Stimulated activated CD4-positive, alpha-beta T cell treated with anti-CD3 and anti-CD28 coated beads, Interleukin-12 subunit alpha, Interleukin-12 subunit beta, amount 100 ng/mL, for 4 hours (primary cell): ENCODE data around the gene NFIC.
"Not testable (repeated sequence)": the region's sequence is repeated elsewhere in the genome, so short reads cannot be mapped to it uniquely, and the experiment has no call there.

Experiments used
- DNase-seq: peaks from one replicate; pipeline ENCODE4 v3.0.0-alpha.2; 2020

Gene NFIC

DNA sequence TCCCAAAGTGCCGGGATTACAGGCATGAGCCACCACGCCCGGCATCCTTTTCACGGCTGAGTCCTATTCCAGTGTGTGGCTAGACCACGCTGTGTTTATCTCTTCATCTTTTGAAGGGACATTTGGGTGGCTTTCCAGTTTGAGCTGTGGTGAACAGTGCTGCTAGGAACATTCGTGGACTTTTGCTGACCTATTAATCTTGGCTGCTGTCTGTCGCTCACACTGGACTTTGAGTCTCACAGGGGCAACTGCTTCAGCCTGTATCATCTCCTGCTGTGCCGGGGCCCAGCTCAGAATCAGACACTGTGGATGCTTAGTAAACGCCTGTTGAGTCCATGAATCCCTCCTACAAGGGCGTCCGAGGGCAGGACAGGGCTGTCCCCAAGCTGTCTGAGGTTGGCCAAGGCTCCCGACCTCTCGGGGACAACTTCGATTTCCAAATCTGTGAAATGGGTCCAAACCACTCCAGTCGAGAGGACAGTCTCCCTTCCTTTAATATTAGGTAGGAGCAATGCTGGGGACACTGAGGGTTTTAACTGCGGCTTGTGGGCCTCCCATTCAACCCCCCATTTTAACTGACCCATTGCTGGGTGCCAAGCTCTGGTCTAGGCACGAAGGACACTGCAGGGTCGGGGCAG is 65.5 kb downstream of the NFIC start:
- DNase-seq, result no peak

DNA sequence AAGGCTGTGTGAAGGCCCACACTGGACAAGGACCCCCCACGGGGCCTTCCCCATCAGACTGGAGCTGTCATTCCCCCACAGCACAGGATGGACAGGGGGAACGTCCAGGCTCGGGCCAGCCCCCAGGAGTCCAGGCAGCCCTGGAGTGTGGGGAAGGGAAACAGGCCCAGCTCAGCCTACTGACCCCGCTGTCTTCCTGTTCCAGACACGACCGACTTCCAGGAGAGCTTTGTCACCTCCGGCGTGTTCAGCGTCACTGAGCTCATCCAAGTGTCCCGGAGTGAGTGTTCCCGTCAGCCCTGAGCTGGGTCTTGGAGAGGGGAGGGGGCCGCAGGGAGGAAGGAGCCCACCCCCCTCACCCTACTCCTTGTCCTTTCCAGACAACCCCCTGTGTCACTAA is 66.9 kb downstream of the NFIC start:
- DNase-seq, result no peak

DNA sequence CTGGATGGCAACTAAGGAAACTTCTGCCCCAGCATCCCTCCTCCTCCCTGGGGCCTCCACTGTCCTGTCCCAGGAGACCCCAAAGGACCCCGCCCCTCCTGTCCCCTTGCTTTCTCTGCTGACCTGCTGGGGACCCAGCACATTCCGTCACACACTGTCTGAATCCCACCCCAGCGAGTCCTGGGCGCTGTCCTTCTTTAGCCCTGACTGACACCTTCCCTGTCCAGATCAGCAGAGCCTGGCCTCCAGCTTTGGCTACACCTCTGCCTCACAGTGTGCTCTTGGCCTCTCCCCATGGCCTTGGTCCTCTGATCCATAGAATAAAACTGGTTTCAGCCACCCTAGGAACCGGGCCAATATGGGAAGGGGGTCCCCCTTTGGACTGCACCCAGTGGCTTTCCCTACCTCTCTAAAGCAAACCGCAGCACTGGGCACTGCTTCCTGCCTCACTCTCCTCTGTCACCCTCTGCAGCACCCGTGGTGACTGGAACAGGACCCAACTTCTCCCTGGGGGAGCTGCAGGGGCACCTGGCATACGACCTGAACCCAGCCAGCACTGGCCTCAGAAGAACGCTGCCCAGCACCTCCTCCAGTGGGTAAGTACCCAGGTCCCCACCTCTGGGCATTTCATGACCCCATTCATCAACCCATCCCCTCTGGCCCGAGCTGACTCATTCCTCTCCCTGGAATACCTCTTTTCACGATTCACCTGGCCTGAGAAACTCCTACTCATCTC is 67.6 kb downstream of the NFIC start:
- DNase-seq, result no peak

GRCh38 chr19:3434630-3435553 is 68.5 kb downstream of the NFIC start:
- peak; percentile 96 for DNase-seq

DNA sequence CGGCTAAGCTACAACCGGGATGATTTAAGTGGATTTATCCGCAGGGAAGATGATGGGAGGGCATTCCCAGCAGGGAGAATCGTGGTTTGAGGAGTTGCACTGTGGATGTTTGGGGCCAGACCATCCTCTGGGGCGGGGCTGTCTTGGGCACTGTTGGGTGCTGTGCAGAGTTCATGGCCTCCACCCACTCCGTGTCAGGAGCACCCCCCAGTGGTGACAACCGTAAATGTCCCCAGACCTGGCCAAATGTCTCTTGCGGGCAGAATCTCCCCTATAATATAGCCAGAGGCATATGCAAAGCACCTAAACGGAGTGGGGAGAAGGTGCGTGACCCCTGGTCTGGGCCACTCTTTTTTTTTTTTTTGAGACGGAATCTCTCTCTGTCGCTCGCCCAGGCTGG is 73.7 kb downstream of the NFIC start:
- DNase-seq, result peak; percentile 52

GRCh38 chr19:3441089-3441985 is 75.0 kb downstream of the NFIC start:
- no peak for DNase-seq

GRCh38 chr19:3441986-3442329 is 75.6 kb downstream of the NFIC start:
- DNase-seq, result no peak

- DNase-seq, result no peak
These were observed 76.2 kb downstream of the NFIC start for GRCh38 chr19:3442487-3443071.

DNA sequence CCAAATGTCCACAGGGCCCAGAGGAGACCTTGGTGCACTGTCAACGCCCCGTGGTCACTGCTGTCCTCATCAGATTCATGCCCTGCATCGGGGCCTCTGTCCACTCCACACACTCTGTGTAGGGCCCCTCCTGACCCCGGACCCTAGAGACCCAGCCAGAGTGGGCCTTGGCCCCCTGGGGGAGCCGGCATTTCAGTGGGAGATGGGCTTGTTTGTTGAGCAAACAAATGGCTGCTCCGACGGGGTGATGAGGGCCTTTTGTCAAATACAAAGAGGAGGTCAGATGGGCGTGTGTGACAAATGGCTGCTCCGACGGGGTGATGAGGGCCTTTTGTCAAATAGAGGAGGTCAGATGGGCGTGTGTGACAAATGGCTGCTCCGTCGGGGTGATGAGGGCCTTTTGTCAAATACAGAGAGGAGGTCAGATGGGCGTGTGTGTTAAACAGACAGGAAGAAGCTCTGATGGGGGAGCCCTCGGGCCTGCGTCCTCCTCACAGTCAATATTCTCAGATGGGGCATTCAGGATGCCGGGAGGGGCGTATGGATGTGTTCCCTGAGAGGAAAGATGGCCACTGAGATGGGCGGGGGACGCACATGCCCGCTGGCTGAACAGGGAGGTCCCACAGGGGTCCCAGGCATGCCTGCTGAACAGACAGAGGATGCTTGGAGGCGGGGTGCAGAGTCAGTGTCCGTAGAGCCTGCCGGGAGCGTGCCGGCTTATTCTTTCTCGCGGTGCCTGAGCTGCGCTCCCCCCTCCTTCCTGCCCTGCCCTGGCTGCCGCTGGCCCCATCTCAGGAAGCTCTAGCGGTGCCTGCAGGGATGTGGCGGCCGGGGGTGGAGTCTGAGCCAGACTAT is 77.7 kb downstream of the NFIC start:
- no peak for DNase-seq

DNA sequence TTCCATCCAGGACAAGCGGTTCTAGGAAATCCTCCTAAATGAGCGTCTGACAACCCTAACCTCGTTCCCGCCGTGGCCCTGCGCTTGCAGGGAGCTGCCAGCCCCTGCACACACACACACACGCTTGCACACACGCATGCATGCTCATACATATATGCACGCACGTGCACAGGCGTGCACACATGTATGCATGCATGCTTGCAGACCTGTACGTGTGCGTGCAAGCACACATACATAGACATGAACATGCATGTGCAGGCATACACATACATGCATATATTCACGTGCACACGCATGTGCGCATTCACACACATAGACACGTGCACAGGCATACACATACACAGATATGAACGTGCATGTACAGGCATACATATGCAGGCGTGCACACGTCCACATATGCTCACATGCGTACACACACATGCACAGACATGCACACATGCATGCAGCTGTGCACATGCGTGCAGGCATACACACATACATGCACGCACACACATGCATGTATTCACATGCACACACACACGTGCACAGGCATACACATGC is 78.4 kb downstream of the NFIC start:
- no peak for DNase-seq

GRCh38 chr19:3446657-3447056 is 80.3 kb downstream of the NFIC start:
- DNase-seq, result not testable (repeated sequence)

DNA sequence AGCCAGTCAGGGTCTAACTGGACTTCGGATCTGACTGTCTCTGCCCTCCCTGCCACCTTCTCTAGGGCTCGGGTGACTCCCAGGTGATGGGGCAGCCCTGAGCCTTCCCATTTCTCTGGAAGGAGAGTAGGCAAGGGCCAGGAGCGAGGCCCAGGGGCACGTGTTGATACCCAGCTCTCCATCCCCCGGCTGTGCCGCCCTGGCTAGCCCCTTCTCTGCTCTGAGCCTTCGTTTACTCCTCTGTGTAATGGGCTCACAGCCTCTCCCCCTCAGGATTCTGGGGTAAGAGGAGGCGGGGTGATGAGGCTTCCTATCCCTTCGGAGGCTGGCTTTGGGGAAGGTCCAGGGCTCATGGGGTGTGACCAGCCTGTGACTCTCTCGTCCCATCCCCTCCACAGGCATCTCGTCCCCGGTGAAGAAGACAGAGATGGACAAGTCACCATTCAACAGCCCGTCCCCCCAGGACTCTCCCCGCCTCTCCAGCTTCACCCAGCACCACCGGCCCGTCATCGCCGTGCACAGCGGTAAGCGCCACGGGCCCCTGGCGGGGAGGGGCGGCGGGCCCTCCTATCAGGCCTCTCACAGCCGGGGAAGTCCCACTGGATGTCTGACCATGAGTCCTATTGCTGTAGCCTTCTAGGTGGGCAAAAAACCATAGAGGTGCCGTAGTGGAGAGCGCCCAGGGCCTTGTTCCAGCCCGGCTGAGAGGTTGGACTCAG is 82.4 kb downstream of the NFIC start:
- DNase-seq, result no peak

DNA sequence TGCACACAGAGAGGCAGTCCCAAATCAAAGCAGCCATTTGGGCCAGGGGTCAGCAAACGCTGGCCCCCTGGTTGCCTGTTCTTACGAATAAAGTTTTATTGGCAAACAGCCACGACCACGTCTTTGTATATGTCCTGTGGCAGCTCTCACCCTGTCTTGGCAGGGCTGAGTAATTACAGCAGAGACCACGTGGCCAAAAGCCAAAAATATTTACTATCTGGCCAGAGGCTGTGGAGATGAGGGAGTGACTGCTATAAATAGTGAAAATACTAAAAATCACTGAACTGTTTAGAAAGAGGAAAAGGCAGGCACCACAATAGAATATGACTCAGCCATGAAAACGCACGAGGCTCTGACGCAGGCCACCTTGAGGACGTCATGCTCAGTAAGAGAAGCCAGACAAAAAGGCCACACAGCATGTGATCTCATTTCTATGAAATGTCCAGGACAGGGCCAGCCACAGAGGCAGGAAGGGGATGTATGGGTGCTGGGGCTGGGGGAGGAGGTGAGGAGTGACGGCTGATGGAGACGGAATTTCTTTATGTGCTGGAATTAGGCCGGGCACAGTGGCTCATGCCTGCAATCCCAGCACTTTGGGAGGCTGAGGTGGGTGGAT is 84.5 kb downstream of the NFIC start:
- no peak for DNase-seq

- no peak for DNase-seq
These were observed 85.1 kb downstream of the NFIC start for GRCh38 chr19:3451451-3451866.

DNA sequence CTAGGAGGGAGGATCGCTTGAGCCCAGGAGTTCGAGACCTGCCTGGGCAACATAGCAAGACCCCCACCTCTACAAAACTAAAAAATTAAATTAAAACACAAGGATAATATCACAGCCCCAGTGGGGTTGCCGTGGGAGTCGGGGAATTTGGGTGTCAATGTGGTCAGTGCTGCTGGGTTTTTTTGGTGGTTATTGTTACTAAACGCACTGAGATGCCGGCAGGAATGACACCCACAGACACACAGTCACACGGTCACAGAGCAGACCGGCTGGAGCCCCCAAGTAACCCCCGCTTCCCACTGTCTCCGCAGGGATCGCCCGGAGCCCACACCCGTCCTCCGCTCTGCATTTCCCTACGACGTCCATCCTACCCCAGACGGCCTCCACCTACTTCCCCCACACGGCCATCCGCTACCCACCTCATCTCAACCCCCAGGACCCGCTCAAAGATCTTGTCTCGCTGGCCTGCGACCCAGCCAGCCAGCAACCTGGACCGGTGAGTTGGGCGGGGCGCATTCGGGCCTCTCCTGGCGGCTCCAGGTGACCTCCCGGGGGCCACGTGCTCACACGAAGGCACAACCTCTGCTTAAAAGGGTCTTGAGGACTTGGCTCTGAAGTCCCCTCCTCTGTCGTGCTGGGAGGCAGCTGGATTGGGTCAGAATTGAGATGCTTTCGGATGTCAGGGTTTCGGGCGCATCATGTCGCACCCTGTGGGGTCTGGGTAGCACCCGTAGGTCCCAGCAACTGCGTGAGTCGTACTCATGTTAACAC is 86.0 kb downstream of the NFIC start:
- DNase-seq, result no peak

- not testable (repeated sequence) for DNase-seq
These were observed 86.5 kb downstream of the NFIC start for GRCh38 chr19:3452942-3453214.

GRCh38 chr19:3453840-3454239 is 87.5 kb downstream of the NFIC start:
- DNase-seq, result no peak

DNA sequence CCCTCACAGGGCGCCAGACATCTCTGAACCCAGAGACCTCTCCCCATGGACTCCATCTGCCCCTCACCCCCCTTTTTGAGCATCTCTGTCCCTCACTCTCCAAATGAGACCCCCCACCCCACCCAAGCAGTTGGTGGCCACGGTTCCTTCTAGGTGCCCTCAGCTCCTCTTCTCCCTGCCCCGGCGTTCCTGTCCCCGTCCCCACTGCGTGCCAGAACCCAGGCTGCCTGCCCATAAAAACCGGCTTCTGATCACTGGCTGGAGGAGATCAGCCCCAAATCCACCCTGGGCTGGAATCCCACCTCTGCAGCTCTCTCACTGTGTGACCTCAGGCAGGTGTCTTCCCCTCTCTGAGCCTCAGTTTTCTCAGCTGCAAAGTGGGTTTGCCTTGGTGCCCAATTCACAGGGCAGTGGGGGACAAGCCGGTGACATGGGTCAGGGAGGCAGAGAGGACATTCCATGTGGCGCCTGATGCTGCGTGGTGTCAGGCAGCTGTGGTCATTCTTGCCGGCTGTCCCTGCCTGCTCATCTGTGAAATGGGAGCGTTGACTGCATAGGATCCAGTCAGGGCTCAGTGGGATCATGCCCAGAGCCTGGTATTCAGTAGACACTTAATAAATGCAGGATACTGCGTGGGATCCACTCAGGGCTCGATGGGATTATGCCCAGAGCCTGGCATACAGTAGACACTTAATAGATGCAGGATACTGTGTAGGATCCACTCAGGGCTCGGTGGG is 88.4 kb downstream of the NFIC start:
- DNase-seq, result no peak
